ENCODE results near the gene BLTP1.

DNA sequence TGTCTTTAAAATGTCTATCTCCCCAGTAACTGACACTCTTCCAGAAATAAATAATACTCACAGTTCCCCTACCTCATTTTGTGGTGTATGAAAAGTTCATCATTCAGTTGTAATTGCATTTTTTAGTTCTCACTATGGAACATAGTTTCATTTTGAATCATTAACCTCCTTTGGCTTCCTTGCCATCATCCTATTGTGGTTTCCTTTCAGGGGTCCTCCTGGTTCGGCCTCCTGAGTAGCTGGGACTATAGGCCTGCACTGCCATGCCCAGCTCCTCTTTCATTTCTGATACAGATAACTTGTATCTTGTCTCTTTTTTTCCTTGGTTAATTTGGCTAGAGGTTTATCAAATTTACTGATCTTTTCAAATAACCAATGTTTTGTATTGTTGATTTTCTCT lies 23.1 kb upstream of the BLTP1 start:
- TF ChIP-seq, protein P1, sequence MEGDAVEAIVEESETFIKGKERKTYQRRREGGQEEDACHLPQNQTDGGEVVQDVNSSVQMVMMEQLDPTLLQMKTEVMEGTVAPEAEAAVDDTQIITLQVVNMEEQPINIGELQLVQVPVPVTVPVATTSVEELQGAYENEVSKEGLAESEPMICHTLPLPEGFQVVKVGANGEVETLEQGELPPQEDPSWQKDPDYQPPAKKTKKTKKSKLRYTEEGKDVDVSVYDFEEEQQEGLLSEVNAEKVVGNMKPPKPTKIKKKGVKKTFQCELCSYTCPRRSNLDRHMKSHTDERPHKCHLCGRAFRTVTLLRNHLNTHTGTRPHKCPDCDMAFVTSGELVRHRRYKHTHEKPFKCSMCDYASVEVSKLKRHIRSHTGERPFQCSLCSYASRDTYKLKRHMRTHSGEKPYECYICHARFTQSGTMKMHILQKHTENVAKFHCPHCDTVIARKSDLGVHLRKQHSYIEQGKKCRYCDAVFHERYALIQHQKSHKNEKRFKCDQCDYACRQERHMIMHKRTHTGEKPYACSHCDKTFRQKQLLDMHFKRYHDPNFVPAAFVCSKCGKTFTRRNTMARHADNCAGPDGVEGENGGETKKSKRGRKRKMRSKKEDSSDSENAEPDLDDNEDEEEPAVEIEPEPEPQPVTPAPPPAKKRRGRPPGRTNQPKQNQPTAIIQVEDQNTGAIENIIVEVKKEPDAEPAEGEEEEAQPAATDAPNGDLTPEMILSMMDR (IDR thresholded peaks at IDR 0.05): no peak
- no peak for TF ChIP-seq POLR2AphosphoS5 (IDR thresholded peaks at IDR 0.05)
- no peak for TF ChIP-seq POLR2A (IDR thresholded peaks at IDR 0.05; ENCODE audit: low read depth)
- TF ChIP-seq EP300 (IDR thresholded peaks at IDR 0.05): no peak

Measured in esophagus muscularis mucosa (tissue), 4 donors.